Fibroblast of skin of left biceps (primary cell): ENCODE measurements around the gene ASTN2.
A peak's percentile ranks its signal among the peaks of the same experiment; 100 is the strongest.

Source experiments
- DNase-seq, 2 experiments: peaks; one replicate each; pipeline ENCODE4 v3.0.0-alpha.2; 2013; ENCODE audit warnings: low read depth in 2 of 2

Gene ASTN2

DNA sequence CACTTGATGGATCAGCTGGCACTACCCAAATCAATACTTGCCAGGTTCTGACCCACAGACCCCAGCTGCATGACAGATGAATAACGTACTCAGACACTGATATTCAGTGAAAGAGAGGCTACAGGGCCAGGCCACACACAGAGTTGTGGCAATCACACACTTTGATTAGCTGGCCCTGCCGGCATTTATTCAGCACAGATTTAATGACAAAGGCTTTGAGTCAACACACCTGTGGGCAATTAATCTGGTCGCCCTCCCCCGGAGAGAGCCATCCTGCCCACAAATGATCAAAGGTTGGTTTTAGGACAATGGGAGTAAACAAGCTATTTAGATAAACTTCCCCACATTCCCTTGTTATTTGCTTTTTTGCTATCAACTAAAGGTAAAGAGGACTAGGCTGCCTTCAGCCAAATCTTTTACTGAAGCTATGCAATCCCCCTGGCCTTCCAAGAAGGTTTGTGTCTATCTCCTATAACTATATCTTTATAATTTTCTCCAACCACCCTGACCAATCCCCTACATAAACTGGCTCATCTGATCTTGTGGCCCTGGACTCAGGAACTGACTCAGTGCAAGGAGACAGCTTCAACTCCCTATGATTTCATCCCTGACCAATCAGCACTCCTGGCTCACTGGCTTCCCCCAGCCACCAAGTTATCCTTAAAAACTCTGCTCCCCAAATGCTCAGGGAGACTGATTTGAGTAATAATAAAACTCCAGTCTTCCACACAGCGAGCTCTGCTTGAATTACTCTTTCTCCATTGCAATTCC, 740.5 kb downstream of the ASTN2 start:
- no peak for DNase-seq

DNA sequence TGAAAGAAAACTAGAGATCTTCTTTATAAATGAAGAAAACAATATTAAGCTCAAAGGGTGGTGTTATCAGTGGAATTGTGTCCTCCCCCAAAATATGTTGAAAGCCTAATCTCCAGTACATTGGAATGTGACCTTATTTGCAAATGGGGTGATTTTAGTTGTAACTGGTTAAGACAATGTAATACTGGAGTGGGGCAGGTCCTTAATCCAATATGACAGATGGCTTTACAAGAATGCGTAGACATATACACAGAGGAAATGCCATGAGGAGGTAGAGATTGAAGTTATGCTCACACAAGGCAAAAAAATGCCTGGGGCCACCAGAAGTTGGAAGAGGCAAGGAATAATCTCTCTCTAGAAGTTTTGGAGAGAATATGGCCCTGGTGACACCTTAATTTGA, 741.5 kb downstream of the ASTN2 start:
- DNase-seq = no peak

DNA sequence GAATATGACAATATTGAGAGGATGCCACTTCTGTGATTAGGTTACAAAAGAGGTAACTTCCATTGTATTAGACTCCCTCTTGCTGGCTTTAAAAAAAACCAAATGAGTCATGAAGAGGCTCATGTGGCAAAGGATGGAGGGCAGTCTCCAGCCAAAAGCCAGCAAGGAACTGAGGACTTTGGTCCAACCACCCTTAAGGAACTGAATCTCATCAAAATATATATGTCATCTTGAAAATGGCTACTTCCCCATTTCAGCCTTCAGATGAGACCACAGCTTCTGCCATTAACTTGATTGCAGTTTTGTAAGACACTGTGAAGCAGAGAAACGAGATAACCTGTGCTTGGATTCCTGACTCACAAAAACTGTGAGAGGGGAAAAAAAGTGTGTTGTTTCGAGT, 743.3 kb downstream of the ASTN2 start:
- DNase-seq = no peak

DNA sequence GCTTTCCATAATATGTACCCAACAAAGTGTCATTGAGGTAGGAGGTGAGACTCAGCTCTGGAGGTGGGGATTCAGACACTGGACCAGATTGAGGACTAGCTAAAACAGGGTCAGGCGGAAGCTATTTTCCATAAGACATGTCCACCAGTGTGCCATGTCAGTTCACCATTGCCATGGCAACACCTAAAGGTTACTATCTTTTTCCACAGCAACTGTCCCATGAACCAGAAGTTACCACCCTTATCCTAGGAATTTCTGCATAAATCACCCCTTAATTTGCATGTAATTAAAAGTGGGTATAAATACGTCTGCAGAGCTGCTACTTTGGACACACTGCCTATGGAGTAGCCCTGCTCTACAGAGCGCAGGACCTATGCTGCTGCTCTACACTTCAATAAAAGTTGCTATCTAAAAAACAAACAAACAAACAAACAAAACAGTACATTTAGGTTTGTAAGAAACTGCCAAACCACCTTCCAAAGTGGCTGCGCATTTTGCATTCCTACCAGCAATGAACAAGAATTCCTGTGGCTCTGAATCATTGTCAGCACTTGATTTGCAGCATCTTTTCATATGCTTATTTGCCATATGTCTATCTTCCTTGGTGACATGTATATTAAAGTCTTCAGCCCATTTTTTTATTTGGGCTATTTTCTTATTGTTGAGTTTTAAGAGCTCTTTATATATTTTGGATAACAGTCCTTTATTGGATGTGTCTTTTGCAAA, 745.7 kb downstream of the ASTN2 start:
- DNase-seq = no peak

DNA sequence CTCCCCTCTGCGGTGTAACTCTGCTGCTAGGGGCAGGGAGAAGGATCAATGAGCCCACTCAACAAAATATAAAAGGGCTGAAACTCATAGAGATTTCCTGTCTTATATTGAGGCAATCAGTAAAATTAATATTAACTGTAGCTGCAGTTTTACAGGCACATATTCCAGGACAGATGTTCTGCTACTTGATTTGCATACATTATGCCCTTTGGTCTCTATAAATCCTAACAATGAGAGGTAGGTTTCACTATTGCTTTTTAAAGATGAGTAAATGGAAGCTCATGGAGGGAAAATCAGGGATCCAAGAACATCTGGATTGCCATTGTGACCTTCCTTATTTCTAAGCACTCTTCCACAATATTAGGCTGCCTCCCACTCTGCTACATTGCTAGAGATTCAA, 751.3 kb downstream of the ASTN2 start:
- no peak for DNase-seq

DNA sequence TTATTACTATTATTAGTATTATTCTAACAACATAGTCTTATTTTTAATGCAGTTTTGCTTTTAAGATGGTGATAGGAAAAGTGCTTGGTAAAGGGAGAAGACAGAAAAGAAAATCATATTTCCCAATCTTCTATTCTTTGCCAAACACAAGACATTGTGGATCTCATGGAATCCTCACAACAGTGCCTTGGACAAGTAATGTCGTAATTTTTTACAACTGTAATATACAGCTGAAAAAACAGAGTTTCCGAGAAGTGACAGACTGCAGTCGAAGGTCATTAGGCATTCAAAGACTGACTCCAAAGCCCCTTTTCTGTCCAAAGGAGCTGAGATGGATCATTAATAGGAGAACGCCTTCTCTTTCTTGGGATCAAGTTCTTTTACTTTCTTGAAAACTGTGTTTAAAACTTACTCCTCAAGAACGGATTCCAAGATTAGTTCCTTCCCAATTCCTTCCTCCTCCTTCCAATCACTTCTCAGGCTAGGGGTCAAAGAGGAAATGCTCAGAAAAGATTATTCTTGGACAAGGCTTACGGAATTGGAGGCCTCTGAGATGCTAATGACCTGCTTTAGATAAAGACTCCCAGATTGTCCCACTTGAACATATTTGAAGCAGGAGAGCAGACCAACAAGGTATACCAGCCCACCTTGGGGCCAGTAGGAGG, 752.1 kb downstream of the ASTN2 start:
- DNase-seq = no peak

DNA sequence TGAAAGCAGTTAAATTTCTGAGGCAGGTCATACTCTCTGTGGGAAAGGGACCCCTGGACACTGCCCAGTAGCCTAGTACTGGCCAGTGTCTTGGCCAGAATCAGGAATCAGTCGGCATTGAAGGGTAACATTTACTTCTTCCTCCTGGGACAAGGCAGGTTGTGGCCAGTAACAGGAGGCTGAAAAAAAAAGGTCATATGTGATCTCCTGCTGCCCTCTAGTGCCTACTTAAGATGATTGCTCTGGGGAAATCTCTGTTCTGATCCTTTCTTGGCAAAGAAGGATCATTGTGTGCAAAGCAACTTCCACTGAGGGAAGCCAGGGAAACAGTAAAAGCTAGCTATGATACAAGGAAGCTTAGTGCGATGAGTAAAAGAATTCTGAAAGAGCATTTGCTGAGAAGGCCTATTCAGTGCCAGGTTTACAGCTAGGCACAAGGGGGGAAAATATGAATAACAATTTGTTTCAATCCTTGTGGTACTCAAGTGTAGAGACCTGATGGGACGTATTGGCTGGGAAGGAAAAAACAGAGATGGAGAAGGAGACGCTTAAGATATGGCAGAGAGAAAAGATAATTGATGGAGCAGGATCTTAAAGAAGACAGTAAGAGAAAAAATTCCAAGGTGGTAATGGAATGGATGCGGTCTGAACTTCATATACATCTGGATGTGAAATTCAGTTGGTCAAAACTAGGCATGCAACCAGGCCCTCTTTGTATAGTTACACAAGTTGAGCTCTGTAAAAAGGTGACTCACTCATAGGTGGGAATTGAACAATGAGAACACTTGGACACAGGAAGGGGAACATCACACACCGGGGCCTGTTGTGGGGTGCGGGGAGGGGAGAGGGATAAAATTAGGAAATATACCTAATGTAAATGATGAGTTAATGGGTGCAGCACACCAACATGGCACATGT, 753.6 kb downstream of the ASTN2 start:
- DNase-seq = peak; percentile 54 to 57

DNA sequence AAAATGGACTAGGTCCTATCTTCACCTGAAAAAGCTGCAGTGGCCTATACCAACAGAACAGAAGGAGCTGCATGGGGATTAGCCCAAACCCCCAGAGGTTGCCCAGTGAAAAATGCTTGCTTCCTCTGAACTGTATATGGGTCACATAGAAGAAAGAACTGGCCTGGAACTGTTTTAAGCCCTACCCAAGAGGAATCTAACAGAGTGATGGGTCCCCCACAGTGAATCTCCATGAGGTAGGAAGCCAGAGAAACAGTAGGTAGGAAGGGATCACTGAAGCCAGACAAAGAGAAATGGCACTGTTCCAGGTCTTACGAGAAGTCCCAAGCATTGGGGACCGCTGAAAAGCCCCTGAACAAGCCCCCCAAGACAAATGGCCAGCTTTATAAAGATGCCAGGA, 756.6 kb downstream of the ASTN2 start:
- DNase-seq = no peak

DNA sequence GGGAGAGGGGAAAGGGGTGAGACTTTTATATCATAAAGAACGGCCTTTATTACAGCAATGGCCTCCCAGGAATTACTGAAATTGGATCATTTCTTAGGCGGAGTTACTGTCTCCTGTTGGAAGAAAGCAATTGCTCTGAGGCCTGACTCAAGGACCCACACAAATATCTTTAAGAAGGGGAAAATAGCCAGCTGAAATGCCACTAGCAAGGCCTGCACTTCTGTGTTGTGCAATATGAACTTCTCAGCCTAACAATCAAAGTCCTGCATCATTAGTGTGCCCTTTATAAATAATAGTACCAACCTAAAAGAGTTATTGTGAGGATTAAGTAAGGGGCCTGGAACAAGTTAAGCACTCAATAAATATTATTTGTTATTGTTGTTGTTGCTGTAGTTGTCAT, 757.9 kb downstream of the ASTN2 start:
- no peak for DNase-seq

DNA sequence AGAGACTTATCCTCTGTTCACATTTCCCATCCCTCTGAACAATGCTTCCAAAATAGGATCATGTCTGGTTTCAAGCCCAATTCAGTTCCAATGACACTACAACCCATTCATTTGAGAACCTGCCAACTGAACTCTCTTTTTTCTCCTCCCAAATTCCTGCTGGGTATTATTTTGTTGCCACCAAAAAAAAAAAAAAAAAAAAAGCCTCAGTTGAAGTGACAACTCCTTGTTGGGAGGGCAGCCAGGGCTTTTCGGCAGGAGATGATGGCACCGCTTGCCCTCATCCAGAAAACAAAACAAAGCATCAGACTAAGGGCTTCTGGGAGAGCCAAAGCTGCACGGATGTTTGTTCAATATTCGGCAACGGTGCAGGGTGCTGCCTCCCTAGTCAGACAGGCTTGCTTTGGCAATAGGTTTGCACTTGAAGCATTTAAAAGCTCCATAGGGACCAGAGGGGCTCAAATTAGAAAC, 758.3 kb downstream of the ASTN2 start:
- no peak for DNase-seq

DNA sequence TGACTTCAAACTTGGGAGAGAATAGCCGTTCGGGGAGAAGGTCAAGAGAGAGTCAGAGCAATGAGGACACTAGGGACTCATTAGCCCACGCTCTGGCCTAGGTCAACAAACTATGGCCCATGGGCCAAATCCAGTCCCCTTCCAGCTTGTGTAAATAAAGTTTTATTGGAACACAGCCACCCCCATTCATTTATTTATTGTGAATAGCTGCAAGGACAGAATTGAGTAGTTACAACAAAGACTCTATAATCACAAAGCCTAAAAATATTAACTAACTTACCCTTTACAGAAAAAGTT, 760.9 kb downstream of the ASTN2 start:
- DNase-seq = no peak

DNA sequence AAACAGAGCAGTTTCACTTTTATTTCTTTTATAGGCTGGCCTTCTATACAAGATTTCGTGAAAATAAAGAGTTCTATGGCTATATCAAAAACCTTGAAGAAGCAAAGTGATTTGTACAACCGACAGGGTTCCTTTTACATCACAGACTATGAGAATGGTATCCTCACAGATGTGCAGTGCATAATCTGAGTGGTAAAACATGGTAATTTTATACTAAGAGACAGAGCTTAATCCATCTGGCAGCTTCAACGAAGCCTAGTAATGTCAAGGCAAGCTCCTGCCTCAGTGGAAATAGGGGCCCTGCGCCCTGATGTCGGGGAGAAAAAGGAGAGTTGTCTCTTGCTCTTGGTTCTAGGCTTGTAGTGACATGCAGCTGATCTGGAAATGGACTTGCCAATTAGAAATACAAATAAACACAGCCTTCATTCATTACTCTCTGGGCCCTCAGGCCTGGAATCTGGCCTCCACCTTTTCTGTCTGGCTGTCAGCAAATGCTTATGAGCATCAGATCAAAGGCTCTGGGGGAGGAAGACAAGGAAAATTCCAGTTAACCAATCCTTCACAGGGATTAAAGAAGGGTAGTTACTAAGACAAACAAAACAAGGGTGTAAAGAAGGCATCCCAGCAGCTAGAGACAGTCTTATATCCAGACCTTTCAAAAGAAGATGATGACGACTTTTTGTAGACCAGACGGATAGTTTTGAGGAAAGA, 761.4 kb downstream of the ASTN2 start:
- no peak for DNase-seq

DNA sequence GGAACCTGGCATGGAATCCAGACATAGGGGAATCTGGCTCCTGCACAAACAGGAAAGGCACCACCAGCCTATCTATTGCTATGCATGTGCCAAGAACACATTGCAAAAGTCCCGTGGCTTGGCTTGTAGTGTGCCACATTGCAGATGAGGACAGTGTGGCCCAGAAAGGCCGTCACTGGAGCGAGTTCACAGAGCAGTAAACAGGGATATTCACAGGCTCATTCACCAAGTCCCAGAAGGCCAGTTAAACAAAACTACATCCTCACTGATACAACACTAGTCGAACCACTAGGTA, 767.4 kb downstream of the ASTN2 start:
- DNase-seq = no peak

DNA sequence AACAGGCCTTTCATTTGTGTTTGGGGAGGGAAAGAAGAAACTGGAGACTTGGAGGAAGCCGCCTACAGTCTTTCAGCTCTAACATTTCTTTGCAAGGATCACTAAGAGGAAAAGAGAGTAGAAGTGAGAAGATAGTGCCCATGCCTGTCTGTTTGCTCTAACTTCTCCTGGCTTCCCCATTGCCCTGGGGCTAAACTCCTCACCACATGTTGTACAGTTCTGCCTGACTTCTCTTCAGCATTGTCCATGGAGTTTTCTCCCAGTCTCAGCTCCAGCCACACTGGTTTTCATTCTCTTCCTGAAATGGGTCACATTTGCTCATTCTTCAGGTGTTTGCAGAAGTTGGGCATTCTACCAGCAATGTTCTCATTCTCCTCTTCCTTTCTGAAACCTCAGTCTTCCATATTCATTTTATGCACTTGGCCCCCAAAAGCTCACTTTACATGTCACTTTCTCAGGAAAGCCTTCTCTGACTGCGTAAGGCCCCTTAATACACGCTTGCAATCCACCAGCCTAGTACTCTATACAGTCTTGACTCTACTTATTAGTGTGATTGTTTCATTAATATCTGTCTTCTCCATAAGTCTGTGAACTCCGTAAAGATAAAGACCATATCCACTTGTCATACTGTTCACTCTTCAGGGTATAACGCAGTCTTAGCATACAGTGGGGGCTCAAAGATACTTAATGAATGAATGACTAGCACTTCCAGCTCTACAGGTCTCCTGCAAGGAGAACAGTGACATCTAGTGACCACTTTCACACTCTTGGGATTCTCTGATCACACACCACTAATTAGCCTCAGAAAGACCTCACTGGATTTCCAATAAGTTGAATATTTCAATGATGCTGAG, 768.0 kb downstream of the ASTN2 start:
- DNase-seq = peak; percentile 34 to 50

DNA sequence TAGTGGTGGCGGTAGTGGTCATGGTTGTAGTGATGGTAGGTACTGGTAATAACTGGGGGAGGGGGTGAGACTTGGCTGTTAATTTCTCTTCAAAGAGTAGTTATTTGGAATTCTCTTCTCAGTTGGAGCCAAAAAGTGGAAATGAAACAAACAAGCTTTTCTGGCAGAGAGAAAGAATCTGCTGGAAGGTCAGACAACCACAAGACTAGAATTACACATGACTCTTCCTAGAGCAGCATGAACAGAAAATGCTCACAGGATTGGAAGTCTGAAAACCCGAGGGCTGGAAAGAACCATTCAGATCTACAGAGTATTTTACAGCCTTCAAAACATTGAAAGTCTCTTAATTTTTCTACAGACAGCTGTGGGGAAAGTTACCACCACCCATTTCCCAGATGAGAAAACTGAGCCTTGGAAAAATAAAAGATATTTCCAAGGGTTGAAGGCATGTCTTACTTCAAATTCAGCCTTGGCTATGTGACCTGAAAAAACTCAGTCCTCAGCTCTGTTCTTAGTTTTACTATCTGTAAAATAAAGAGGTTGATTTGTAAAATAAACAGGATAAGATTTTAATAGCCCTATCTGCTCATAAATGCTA, 770.7 kb downstream of the ASTN2 start:
- peak; percentile 91 for DNase-seq

DNA sequence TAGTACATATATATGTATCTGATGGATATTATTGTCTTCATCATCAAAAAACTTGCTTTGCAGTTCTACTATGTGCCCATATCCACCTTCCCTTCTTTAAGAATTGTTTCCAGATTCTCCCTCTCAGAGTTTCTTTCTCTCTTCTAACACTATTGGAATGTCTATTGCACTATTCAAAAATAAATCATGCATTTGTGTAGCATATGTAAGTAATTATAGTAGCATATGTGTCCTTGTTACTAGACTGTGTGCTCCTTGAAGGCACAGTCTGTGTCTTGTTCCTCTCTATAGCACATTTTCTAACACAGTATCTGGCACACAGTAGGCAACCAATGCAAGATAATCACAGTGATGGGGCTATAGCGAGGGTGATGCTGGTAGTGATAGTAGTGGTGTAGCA, 771.2 kb downstream of the ASTN2 start:
- DNase-seq = peak; percentile 76 to 80

DNA sequence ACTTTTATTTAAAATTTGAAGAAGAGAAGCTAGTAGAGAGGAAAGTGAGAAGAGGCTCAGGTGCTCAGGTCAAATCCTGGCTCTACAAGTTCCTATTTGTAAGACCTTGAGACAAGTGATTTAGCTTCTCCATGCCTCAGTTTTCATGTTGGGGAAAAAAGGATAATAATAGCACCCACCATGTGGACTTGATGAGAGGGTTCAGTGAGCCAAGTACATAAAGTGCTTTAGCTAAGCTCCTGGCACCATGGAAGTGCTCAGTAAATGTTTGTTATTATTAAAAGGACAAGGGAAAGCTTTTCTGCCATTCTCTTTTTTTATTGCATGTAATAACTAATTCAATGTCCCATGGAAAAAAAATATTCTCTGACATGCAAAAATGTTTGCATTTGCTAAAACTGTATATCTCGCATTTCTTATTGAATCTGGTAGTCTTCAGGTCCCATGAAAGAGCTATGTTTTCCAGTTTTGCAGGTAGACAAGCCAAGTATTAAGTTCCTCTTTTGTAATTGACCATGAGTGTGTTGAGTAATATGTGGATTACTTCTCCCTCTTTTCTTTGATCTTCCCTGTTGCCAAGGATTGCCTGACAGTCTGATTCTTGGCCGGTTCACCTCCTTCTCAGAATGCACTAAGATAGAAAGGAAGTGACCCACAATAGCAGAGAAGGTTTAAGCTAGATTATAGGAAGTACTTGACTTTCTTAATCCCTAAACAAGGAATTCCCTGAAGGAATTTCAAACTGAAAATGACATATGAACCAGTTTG, 773.4 kb downstream of the ASTN2 start:
- DNase-seq = no peak

DNA sequence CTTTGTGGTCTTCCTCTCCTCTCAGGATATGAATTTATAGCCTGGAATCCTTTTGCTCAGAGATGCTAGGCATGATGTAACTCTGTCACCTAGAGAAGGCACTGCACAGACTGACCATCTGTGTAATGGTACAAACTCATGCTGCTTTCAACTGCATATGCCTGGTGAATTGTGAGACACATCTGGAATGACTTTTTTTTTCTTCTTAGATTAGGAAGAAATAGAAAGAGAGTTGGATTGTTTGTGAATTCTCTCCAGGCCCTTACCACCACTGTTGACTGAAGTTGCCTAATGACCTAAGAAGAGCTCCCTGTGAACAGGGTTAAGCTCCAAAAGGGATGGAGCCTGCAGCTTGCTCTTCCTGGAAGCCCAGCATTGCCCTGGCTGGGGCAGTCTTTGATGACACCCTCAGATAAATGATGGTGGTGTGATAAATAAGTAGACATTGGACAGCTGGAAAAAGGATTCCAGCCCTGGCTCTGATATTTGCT, 775.6 kb downstream of the ASTN2 start:
- peak; percentile 61 to 62 for DNase-seq

DNA sequence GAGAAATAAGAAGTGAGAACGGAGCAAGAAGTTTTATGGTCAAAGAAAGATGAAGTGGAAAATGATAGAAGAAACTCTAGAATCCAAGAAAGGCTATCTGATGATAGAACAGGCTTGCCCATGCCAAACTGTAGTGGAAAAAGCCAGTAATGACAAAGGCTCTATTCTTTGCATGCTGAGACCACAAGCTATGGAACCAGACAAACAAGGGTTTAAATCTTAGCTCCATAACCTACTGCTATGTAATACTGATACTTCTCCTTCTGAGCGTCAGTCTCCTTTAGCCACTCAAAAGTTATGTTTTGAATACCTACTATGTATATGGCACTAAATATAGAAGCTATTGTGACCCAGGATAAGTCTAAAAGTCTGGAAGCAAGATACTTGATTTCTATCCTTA, 778.9 kb downstream of the ASTN2 start:
- DNase-seq = no peak
